Measurements from ENCODE around the gene ARHGEF12.

Gene ARHGEF12

GRCh38 chr11:120389693-120390584 lies 53.7 kb downstream of the ARHGEF12 start:
- ChIA-PET CTCF (interaction anchor here (0.6 kb wide), 1 partner anchor 98 kb away, joined by 3 read pairs; no protein-coding TSS in a partner anchor), POLR2A (interaction anchor here (0.9 kb wide), 1 partner anchor 64 kb away, joined by 3 read pairs; no protein-coding TSS in a partner anchor)
- TF ChIP-seq PKNOX1 (IDR thresholded peaks at IDR 0.05) (no peak), HDGF (IDR thresholded peaks at IDR 0.05; ENCODE audit: borderline replicate concordance) (no peak), BHLHE40 (IDR thresholded peaks at IDR 0.05; ENCODE audit: borderline replicate concordance) (no peak), LEF1 (IDR thresholded peaks at IDR 0.05; ENCODE audit: borderline replicate concordance) (no peak)
- DNase-seq (ENCODE audit: extremely low spot score) = no peak

GRCh38 chr11:120390585-120390922 lies 54.3 kb downstream of the ARHGEF12 start:
- DNase-seq (ENCODE audit: extremely low spot score) = no peak
- POLR2A ChIA-PET = interaction anchor here (0.9 to 1.2 kb wide), 2 partner anchors 10 to 65 kb away, joined by 3 to 7 read pairs; no protein-coding TSS in a partner anchor

GRCh38 chr11:120391292-120391691 lies 55.1 kb downstream of the ARHGEF12 start:
- DNase-seq (ENCODE audit: extremely low spot score) = no peak
- no peak for TF ChIP-seq BHLHE40 (IDR thresholded peaks at IDR 0.05; ENCODE audit: borderline replicate concordance)
- TF ChIP-seq FOXM1 (IDR thresholded peaks at IDR 0.05; ENCODE audit: borderline replicate concordance) = no peak
- no peak for TF ChIP-seq ELF4 (IDR thresholded peaks at IDR 0.05)
- no peak for TF ChIP-seq TARDBP (IDR thresholded peaks at IDR 0.05)
- TF ChIP-seq CTBP1 (IDR thresholded peaks at IDR 0.05; ENCODE audit: borderline replicate concordance) = no peak
- no peak for TF ChIP-seq ZNF384 (IDR thresholded peaks at IDR 0.05)
- TF ChIP-seq SUZ12 (IDR thresholded peaks at IDR 0.05) = no peak
- TF ChIP-seq PKNOX1 (IDR thresholded peaks at IDR 0.05) = no peak
- TF ChIP-seq HDGF (IDR thresholded peaks at IDR 0.05; ENCODE audit: borderline replicate concordance) = no peak
- POLR2A ChIA-PET = interaction anchor here (0.6 to 1.2 kb wide), 3 partner anchors 9 to 65 kb away, joined by 3 to 7 read pairs (median 3); partner anchors contain the start of gene ARHGEF12
- CTCF ChIA-PET = no interaction called here

More at GRCh38 chr11:120390585-120390922, 54.3 kb downstream of the ARHGEF12 start:
- TF ChIP-seq FOXA1 (IDR thresholded peaks at IDR 0.05) (no peak), TARDBP (IDR thresholded peaks at IDR 0.05) (no peak), ARNT (IDR thresholded peaks at IDR 0.05) (no peak), LEF1 (IDR thresholded peaks at IDR 0.05; ENCODE audit: borderline replicate concordance) (no peak), L3MBTL2 (conservative IDR thresholded peaks at IDR 0.05) (no peak), NFRKB (IDR thresholded peaks at IDR 0.05) (no peak), ZNF384 (IDR thresholded peaks at IDR 0.05) (no peak), FOXM1 (IDR thresholded peaks at IDR 0.05; ENCODE audit: borderline replicate concordance) (no peak), ELF4 (IDR thresholded peaks at IDR 0.05) (no peak), SP1 (IDR thresholded peaks at IDR 0.05) (no peak), HDGF (IDR thresholded peaks at IDR 0.05; ENCODE audit: borderline replicate concordance) (no peak), BHLHE40 (IDR thresholded peaks at IDR 0.05; ENCODE audit: borderline replicate concordance) (no peak), FOXK2 (IDR thresholded peaks at IDR 0.05) (no peak), SUZ12 (IDR thresholded peaks at IDR 0.05) (no peak), CTBP1 (IDR thresholded peaks at IDR 0.05; ENCODE audit: borderline replicate concordance) (no peak), PKNOX1 (IDR thresholded peaks at IDR 0.05) (no peak)
- CTCF ChIA-PET = interaction anchor here (0.6 kb wide), 1 partner anchor 98 kb away, joined by 3 read pairs; no protein-coding TSS in a partner anchor

GRCh38 chr11:120391854-120392253 lies 55.6 kb downstream of the ARHGEF12 start:
- TF ChIP-seq LEF1 (IDR thresholded peaks at IDR 0.05; ENCODE audit: borderline replicate concordance) (no peak), FOXA1 (IDR thresholded peaks at IDR 0.05) (no peak), BHLHE40 (IDR thresholded peaks at IDR 0.05; ENCODE audit: borderline replicate concordance) (no peak), SUZ12 (IDR thresholded peaks at IDR 0.05) (no peak), FOXK2 (IDR thresholded peaks at IDR 0.05) (no peak), ELF4 (IDR thresholded peaks at IDR 0.05) (no peak), ZNF384 (IDR thresholded peaks at IDR 0.05) (no peak), HDGF (IDR thresholded peaks at IDR 0.05; ENCODE audit: borderline replicate concordance) (no peak), L3MBTL2 (conservative IDR thresholded peaks at IDR 0.05) (no peak), FOXM1 (IDR thresholded peaks at IDR 0.05; ENCODE audit: borderline replicate concordance) (no peak), CTBP1 (IDR thresholded peaks at IDR 0.05; ENCODE audit: borderline replicate concordance) (no peak), PKNOX1 (IDR thresholded peaks at IDR 0.05) (no peak), TARDBP (IDR thresholded peaks at IDR 0.05) (no peak), SP1 (IDR thresholded peaks at IDR 0.05) (no peak), ARNT (IDR thresholded peaks at IDR 0.05) (no peak), NFRKB (IDR thresholded peaks at IDR 0.05) (no peak)
- no peak for DNase-seq (ENCODE audit: extremely low spot score)
- ChIA-PET POLR2A (no interaction called here), CTCF (no interaction called here)

GRCh38 chr11:120392314-120392713 lies 56.1 kb downstream of the ARHGEF12 start:
- POLR2A ChIA-PET = no interaction called here
- DNase-seq (ENCODE audit: extremely low spot score) = no peak
- CTCF ChIA-PET = no interaction called here
- TF ChIP-seq FOXA1 (IDR thresholded peaks at IDR 0.05) (no peak), ZNF384 (IDR thresholded peaks at IDR 0.05) (no peak), FOXK2 (IDR thresholded peaks at IDR 0.05) (no peak), NFRKB (IDR thresholded peaks at IDR 0.05) (no peak), LEF1 (IDR thresholded peaks at IDR 0.05; ENCODE audit: borderline replicate concordance) (no peak), SUZ12 (IDR thresholded peaks at IDR 0.05) (no peak), L3MBTL2 (conservative IDR thresholded peaks at IDR 0.05) (no peak), BHLHE40 (IDR thresholded peaks at IDR 0.05; ENCODE audit: borderline replicate concordance) (no peak), ARNT (IDR thresholded peaks at IDR 0.05) (no peak), HDGF (IDR thresholded peaks at IDR 0.05; ENCODE audit: borderline replicate concordance) (no peak), FOXM1 (IDR thresholded peaks at IDR 0.05; ENCODE audit: borderline replicate concordance) (no peak), TARDBP (IDR thresholded peaks at IDR 0.05) (no peak), PKNOX1 (IDR thresholded peaks at IDR 0.05) (no peak), ELF4 (IDR thresholded peaks at IDR 0.05) (no peak), CTBP1 (IDR thresholded peaks at IDR 0.05; ENCODE audit: borderline replicate concordance) (no peak), SP1 (IDR thresholded peaks at IDR 0.05) (no peak)
